GM19438 (cell line): ENCODE measurements around the gene APLP2.

Source experiments
- ATAC-seq: cut with Tn5 transposase; IDR thresholded peaks from one replicate; pipeline ENCODE4 v1.9.1; 2021; ENCODE audit warnings: low read depth; ENCODE audit not compliant: unreplicated experiment

APLP2 gene

DNA sequence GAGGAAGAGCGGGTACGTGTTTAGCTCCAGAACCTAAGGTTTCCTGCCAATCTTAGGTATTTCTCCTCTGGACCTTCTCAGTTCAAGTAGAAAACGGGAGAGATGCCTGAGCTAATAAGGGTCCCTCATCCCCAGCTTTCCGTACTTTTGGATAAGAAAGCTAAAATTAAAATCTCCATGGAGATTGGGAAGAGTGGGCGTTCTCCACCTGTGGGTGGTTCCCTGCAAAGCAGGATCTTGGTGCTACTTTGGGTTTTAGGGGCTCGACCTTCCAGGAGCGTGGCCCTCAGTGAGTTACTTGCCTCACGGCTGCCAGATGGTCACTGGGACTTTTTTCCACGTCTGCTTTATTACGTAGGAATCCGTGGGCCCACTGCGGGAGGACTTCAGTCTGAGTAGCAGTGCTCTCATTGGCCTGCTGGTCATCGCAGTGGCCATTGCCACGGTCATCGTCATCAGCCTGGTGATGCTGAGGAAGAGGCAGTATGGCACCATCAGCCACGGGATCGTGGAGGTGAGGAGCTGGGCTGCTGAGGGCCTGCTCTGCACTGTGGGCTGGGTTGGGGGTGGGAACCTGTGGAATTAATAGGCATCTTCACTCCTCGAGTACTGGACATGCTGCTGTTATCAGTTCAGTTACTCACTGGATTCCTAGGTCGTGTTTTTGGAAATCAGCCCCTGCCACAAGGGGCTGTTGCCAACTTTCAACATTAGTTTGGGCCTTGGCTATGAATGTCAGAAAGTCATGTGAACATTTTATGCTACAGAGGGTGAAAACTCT lies 72.1 kb downstream of the APLP2 start:
- no peak for ATAC-seq

DNA sequence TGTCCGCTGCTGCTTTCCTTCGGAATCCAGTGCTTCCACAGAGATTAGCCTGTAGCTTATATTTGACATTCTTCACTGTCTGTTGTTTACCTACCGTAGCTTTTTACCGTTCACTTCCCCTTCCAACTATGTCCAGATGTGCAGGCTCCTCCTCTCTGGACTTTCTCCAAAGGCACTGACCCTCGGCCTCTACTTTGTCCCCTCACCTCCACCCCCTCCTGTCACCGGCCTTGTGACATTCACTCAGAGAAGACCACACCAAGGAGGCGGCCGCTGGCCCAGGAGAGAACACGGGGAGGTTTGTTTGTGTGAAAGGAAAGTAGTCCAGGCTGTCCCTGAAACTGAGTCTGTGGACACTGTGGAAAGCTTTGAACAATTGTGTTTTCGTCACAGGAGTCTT lies 74.4 kb downstream of the APLP2 start:
- ATAC-seq, result no peak

DNA sequence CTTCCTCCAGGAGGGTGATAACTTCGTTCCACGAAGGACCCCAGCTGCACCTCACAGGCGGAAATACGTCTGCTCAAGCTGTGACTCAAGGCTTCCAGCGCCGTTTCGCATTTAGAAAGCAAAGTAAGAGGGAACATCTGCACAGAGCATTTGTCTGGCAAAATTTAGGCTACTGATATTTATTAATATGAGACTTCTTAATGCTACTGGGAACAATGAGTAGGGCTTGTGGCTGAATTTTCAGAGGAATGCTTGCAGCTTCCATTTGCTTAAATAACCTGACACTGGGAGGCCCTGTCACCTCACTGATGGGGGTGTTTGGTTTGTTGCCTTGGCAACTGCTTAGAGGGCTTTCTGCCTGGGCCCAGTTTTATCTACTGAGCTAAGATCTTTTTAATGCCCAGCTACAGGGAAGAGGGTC lies 75.2 kb downstream of the APLP2 start:
- ATAC-seq, result no peak

DNA sequence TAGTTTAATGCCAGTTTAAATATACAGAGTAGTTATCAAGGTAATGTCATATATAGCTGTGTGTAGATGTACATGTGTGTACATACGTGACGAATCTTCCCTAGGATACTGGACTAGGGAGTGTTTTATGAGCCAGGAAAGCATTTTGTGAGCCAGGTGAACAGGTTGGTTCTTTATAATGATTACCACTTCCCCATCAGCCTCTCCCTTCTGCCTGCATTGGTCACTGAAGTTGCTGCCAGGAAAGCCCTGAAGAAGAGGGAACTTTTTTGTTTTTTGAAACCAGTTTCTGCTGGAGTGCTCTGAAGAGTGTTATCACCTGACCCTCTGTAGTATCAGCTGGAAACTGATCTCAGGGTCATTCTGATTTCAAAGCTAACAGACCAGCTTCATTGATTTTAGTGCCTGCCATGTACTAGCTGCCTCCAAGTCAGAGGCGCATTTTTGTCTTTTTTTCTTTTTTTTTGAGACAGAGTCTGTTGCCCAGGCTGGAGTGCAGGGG lies 75.7 kb downstream of the APLP2 start:
- ATAC-seq, result no peak

DNA sequence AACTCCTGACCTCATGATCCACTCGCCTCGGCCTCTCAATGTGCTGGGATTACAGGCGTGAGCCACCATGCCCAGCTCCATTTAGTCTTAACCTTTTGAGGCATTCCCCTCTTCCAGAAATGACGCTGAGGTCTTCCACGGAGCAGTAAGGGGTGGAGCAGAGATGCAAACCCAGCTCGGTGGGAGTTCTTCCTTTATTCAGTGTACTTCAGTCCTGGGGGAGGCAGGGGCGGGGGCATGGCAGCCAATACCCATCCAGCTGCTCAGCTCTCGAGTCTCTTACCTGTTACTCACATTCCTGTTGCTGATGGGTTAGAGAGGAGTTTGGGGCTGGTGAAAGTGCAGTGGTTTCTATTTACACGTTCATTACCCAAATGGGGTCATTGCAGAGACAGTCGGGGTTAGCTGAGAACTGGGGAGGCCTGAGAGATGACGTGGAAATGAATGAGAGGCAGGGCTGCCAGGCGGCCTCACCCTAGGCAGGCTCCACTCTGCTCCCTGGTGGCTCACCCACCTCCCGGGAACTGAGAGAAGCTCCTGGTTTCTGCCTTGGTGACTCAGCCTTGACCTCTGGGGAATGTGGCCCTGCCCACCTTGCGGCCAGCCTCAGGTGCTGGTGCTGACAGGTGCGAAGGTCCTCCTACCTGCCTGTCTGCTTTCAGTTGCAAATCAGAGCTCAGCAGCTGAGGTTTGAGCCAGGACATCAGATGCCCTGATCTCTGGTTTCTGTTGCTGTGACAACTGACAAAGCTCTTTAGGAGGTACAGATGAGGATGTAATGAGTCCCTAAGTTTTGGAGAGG lies 76.5 kb downstream of the APLP2 start:
- no peak for ATAC-seq

DNA sequence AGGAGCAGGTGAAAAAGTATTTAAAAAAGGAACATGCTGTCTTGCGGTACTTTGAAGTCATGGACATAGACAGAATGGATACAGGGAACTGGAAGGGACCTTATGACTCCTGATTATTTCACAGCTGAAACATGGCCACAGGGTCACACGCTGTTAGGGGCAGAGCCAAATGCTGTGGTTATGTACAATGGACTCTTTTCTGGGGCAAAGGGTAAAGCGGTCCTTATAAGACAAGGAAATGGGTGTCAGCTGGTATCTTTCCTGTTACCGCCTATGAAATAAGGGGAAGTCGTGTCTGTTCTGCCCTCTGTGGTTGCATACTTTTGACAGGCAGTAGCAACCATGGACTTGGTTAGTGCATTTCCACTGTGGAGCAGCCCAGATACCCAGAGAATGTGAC lies 77.1 kb downstream of the APLP2 start:
- no peak for ATAC-seq

DNA sequence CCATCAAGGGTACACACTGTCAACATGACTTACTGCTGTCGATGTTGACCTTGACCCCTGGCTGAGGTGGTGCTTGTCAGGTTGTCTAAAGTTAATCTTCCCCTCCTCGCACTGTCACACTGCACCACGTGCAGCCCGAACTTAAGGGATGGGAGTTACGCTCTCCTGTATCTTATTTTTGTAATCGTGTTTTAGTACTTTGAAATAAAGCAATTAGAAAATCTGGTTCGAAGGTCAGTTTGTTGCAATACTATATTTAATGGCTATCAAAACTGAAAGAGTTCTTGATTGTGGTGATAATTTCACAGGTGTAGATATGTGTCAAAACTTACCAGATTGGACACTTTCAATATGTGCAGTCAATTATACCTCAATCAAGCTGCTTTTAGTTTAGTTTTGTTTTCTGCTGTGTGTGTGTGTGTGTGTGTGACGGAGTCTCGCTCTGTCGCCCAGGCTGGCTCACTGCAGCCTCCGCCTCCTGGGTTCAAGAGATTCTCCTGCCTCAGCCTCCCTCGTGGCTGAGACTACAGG lies 79.2 kb downstream of the APLP2 start:
- no peak for ATAC-seq

DNA sequence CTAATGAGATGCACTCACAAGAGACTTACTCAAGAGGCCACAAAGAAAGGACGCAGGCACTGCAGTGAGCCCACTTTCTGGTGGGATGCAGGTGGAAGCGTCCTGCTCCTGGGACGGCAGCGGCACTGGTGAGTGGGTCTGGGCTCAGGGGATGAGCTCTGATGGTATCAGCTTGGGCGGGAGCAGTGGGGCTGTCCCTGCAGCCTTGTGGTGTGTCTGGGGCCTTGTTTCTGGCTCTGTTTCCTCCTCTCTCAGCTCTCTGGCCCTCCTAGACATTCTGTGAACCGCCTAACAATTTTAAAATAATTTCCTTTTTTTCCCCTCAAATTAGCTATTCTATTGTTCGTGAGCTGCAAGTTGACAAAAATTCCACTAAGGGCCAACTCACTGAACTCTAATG lies 81.1 kb downstream of the APLP2 start:
- ATAC-seq, result no peak

DNA sequence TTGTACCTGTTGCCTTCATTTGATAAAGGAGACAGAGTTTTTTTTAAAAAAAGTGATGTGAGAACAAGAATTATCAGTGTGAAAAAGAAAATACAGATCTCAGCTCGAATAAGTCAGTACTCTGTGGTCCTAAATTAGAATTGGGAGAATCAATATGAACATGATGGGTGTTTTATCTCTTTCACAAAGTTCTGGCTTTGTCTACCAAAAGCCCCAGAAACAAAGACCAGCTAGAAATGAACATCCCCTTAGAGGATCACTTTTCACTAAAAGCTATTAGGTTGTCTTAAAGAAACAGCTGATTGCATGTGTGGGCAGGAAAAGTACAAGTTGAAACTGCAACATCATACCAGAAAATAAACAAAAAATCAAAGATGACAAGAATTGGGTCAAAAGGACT lies 81.5 kb downstream of the APLP2 start:
- no peak for ATAC-seq

DNA sequence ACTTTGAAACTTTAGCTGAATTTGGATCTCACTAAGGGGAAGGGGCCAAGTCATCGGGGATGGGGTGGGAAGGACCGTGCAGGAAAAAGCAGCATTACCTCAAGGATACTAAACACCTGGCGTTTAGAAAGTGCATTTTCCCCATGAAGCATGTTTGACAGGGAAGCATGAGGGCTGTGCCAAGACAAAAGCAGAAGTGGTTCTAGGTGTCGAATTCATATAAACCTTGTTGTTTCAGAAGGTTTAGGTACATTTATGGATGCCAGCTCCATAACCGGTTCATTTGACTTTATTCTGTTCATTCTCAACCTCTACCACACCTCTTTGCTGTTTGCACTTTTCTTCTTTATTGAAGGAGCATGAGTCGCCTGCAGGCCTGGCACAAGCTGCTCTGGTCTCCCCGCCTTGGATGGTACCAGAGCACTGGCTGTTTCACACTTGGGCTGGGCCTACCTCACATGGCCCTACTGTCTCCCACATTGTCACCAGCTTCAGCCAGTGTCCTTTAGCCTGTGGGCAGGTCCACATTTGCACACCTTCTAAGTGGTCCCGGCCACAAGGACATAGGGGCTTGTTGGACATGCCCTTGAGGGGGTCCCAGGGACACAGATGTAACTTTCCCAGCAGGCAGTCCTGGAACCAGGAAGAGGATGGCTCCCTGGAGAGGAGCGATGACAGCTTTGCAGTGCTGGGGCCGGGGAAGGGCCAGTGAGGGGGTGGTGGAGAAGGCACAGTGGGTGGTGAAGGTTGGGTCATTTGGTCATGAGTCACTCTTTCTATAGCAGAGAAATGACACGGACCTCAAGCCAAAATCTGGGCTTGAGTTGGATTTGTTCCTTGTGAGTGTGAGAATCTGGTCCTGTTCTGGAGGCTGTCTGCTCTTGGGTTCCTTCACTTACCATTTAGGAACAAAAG lies 86.7 kb downstream of the APLP2 start:
- ATAC-seq, result no peak

DNA sequence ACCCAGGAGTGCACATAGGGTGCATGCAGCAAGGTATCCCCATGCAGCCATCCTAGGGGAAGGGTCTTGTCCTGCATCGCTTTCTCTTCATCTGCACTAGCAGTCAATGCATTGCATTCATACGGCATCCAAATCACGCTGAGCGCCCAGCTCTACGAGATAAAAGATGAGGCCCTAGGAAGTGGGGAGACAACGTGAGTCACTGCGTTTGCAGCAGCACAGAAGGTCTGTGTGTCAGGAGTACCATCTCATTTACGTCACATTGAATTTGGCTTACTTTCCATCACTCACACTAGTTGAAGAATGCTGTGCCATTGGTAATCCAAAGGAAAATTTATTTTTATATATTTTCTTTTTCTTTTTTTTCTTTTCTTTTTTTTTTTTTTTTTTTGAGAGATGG lies 87.4 kb downstream of the APLP2 start:
- no peak for ATAC-seq

DNA sequence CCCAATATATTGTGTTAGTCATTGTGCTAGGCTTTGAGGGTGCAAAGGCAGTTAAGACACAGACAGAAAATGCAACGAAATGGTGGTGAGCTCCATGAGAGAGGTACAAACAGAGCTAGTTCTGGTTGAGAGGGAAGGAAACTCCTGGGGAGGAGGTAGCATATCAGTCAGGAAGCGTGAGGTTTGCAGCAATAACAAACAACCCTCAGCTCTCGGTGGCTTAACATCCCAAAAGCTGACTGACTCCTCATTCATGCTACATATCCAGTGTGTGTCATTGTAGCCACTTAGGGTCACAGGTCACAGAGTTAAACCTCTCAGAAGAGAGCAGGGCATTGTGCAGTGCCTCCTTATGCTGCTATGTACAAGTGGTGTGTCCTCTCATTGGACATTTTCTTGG lies 88.1 kb downstream of the APLP2 start:
- ATAC-seq, result no peak

DNA sequence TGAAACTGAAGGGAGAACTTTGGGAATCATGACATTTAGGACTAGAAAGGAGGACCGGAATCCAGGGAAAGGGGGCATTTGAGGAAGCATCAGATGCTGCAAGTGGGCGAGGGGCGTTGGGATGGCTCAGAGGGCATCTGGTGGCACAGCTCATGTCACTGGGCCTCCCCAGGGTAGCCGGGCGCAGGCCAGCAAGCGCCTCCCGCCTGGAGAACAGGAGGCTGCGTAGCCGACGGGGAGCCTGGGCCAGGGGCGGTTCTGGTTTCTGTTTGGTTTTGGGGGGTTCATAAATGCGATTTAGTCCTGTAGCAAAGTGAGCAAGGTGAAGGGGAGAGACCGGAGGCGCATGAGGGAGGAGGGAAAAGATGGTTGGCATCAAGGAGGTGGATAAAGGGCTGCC lies 89.4 kb downstream of the APLP2 start:
- ATAC-seq, result no peak

DNA sequence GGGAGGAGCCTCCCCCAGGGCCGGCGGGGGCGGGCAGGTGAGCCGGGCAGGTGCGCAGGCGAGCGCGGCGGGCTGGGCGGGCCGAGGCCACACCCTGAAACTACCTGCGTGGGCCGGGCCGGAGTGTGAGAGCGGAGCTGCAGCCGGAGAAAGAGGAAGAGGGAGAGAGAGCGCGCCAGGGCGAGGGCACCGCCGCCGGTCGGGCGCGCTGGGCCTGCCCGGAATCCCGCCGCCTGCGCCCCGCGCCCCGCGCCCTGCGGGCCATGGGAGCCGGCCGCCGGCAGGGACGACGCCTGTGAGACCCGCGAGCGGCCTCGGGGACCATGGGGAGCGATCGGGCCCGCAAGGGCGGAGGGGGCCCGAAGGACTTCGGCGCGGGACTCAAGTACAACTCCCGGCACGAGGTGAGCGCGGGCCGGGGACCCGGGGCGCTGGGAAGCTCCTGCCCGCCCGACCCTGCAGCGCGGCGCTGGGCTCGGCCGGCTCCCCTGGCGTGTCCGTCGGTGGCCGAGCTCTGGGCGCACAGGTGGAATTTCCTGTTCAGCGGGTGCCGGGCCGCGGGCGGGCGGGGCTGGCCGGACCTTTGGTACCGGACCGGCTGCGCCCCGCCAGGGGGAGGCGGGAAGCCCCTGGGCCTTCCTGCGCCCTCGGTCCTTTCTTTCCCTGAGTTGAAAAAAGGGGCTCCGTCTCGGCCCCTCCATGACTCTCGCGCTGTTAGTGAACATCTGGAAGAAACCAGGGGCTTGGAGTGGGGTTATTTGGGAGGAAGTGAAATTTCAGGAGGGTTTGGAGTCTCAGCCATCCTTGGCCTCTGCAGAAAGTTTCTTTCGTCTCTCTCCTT lies 90.2 kb downstream of the APLP2 start, which contains the start of gene ST14:
TSS of gene ST14 (plus strand) at position 126 of the 841 bp plus-strand sequence. CDS start at position 324, 198 bp downstream.
- no peak for ATAC-seq

DNA sequence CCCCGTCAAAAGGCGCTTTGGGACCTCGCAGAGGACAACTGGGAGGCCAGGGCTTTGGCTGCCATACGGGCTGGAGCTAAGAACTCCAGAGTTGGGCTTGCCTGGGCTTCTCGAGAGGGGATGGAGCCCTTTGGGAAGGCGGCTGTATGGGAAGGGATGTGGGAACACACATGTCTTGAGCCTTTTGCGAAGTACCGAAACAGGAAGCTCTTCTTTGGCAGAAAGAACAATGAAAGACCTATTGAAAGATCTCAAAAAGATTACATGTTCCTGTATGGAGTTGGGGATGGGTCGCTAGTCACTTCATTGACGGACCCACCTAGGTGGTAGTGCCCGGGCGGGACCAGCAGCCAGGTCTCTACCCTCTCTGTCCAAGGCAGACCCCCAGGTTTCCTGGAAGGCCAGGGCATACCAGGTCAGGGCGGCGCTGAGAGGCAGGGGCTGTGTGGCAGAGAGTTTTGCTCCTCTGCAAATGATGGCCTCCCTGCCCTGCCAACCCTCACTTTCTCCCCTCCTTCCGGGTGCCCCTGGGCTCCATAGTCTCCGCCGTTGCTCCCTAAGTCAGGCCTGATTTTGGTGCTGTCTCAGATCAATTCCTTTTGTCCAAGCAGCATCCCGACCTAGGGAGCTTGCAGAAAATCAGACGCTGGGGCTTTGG lies 90.9 kb downstream of the APLP2 start:
- no peak for ATAC-seq

DNA sequence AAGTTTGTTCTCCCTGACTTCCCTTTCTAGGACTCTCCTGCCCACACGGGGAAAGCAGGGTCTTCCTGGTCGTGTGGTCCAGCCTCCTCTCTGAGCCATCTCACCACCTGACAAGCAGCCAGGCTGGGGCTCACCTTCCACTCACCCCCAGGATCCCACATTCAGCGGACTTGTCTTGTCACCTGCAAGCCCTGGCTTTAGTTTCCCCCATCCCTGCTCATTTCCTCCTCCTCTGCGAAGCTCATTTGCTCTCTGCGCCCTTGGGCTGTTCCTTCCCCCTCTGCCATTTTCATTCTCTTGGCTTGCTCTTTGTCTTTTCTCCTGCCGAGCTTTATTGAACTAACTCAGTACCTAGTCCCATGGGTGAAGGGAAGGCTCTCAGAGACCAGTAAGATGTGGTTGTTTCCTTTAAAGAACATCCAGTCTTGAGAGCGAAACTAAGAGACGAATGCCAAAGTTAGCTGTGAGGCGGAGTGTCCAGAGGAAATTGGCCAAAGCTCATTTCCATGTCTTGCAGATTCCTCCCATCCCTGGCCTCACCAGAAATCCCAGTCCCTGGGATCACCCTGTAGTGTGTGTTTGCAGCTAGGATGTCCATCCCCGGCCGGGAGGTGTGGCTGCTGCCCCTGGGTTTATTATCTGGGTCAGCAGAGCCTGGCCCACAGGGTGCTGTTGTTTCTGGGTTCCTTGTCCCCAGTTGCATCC lies 91.9 kb downstream of the APLP2 start:
- no peak for ATAC-seq

DNA sequence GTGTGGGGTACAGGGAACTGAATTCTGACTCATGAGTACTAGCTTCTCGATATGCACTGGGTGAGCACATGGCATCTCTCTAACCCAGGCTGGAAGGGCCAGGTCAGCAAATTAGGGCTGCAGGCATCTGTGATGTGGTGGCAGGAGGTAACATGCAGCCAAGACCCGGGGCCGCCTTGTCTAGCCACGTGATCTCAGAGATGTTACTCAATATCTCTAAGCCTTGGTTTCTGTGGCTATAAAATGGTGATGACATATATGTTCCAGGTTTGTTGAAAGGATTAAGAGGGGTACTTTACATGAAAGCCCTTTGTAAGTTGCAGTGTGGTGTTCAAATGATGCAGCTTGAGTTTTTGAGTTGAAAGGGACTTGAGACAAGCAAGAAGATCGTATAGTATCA lies 93.0 kb downstream of the APLP2 start:
- no peak for ATAC-seq
